Osteoblast (primary cell): ENCODE results near the gene VTN. TPM values are rescaled to one million over a fixed set of nuclear protein-coding genes. Genes with fewer than 3 reads are reported as not detected.

ENCODE experiments used
- DNase-seq: peaks from one replicate; pipeline ENCODE4 v3.0.0; 2011; ENCODE audit warnings: low spot score, mixed read lengths; ENCODE audit not compliant: insufficient read length; ENCODE audit errors: missing footprints
- H2AFZ ChIP-seq: 2 replicates; pipeline ENCODE4 v1.6.0; 2011; ENCODE audit warnings: mild to moderate bottlenecking, low read length
- H3K27ac ChIP-seq: 2 replicates; pipeline ENCODE4 v1.5.1; 2011; ENCODE audit warnings: mild to moderate bottlenecking, low read depth, low read length, moderate library complexity
- H3K27me3 ChIP-seq: 2 replicates; pipeline ENCODE4 v1.6.0; 2012; ENCODE audit warnings: mild to moderate bottlenecking, control low read depth, inconsistent platforms, low read length, moderate library complexity; ENCODE audit not compliant: insufficient read depth
- H3K36me3 ChIP-seq: 2 replicates; pipeline ENCODE4 v1.5.1; 2011; ENCODE audit warnings: mild to moderate bottlenecking, low read length, control low read depth, moderate library complexity; ENCODE audit not compliant: insufficient read depth
- H3K4me1 ChIP-seq: 2 replicates; pipeline ENCODE4 v1.5.1; 2011; ENCODE audit warnings: mild to moderate bottlenecking, low read length, control low read depth, moderate library complexity; ENCODE audit not compliant: insufficient read depth
- H3K4me2 ChIP-seq: 2 replicates; pipeline ENCODE4 v1.6.0; 2011; ENCODE audit warnings: mild to moderate bottlenecking, low read length; ENCODE audit not compliant: insufficient read depth
- H3K4me3 ChIP-seq: fragments of 200-600 bp; sonication (generic); 3 replicates; pipeline ENCODE4 v1.5.1; 2012; ENCODE audit warnings: mild to moderate bottlenecking, low read length, inconsistent platforms; ENCODE audit not compliant: insufficient read depth
- H3K79me2 ChIP-seq: 2 replicates; pipeline ENCODE4 v1.6.0; 2012; ENCODE audit warnings: mild to moderate bottlenecking, low read length, control low read depth, inconsistent platforms; ENCODE audit not compliant: insufficient read depth
- H3K9me3 ChIP-seq: 2 replicates; pipeline ENCODE4 v1.5.1; 2011; ENCODE audit warnings: low read depth, low read length, control low read depth
- H4K20me1 ChIP-seq: 2 replicates; pipeline ENCODE4 v1.6.0; 2012; ENCODE audit warnings: mild to moderate bottlenecking, low read length, control low read depth; ENCODE audit not compliant: insufficient read depth
- CTCF ChIP-seq: IDR thresholded peaks from 2 replicates; pipeline ENCODE4 v1.5.1; 2011; ENCODE audit warnings: mild to moderate bottlenecking, low read depth, low read length, moderate library complexity; ENCODE audit errors: extremely low read depth
- total RNA-seq: library from RNA; depleted of rRNA; stranded (reverse); fragments of >200 nt; gene quantifications from 2 replicates; pipeline ENCODE4 v1.2.3, GENCODE V29; 2012

The VTN gene
- total RNA-seq, 1 donor = not detected

DNA sequence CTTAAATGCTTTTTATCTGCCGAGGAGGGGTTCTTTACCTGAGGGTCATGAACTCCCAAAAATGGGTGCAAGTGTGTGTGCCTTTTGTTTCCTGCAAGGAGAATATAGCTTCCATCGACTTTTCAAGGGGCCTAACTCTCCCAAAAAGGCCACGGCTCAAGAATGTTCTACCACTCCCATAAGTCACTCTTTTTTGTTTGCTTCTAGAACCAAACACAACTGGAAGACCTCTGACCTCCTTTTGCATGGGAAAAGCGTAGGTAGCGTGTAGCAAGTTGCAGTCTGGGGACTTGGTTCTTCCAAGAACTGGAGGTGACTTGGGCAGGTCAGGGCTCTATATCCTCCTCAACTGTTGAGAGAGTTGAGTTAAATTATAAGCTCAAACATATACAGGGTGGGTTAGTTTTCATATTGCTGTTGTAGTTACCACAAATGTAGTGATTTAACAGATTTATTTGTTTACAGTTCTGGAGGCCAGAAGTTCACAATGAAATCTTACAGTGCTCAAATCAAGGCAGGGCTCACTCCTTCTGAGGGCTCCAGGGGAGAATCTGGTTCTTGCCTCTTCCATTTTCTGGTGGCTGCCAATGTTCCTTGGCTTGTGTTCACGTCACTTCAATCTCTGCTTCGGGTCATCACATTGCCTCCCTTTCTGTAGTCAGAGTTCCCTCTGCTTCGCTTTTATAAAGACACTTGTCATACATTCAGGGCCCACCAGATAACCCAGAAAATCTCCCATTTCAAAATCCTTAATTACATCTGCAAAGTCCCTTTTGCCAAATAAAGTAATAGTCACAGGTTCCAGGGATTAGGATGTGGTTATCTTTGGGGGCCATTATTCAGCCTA is 49.7 kb downstream of the VTN start:
- Histone ChIP-seq H3K4me2 (peak overlapping the region; percentile 98), H4K20me1 (no peaks in the 10 kb centered on the region), H3K79me2 (peaks cover 19% of the 10 kb centered on the region), H3K27ac (no peak overlapping the region), H3K36me3 (no peaks in the 10 kb centered on the region), H3K4me1 (peaks cover 23% of the 10 kb centered on the region), H3K4me3 (peak overlapping the region; percentile 86), H3K27me3 (no peaks in the 10 kb centered on the region), H2AFZ (peak overlapping the region; percentile 97), H3K9me3 (no peaks in the 10 kb centered on the region)
- DNase-seq = no peak
- no peak for TF ChIP-seq CTCF

DNA sequence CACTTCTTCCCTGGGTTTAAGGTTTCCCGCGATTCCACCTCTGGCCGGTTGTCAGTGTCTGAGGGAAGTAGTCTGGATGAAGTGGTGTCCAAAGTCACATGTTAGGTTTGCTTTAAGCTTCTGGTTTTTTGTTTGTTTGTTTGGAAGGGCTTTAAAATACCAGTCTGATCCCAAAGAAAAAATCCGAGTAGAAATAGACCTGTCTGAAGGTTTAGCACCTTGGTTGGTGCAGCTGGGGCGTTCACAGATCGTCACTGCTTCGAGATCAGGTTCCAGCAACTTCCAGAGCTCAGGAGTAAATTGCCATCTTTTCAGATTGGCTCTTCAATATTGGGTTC is 50.5 kb downstream of the VTN start:
- peak overlapping the region; percentile 41 for H3K27ac ChIP-seq
- peaks cover 23% of the 10 kb centered on the region for H3K4me1 ChIP-seq
- H2AFZ ChIP-seq = peak overlapping the region; percentile 97
- H3K4me3 ChIP-seq = peak overlapping the region; percentile 86
- no peaks in the 10 kb centered on the region for H4K20me1 ChIP-seq
- DNase-seq = peak; percentile 62
- H3K27me3 ChIP-seq = no peaks in the 10 kb centered on the region
- H3K9me3 ChIP-seq = no peaks in the 10 kb centered on the region
- no peaks in the 10 kb centered on the region for H3K36me3 ChIP-seq
- H3K4me2 ChIP-seq = peak overlapping the region; percentile 98
- peaks cover 16% of the 10 kb centered on the region for H3K79me2 ChIP-seq
- no peak for TF ChIP-seq CTCF

DNA sequence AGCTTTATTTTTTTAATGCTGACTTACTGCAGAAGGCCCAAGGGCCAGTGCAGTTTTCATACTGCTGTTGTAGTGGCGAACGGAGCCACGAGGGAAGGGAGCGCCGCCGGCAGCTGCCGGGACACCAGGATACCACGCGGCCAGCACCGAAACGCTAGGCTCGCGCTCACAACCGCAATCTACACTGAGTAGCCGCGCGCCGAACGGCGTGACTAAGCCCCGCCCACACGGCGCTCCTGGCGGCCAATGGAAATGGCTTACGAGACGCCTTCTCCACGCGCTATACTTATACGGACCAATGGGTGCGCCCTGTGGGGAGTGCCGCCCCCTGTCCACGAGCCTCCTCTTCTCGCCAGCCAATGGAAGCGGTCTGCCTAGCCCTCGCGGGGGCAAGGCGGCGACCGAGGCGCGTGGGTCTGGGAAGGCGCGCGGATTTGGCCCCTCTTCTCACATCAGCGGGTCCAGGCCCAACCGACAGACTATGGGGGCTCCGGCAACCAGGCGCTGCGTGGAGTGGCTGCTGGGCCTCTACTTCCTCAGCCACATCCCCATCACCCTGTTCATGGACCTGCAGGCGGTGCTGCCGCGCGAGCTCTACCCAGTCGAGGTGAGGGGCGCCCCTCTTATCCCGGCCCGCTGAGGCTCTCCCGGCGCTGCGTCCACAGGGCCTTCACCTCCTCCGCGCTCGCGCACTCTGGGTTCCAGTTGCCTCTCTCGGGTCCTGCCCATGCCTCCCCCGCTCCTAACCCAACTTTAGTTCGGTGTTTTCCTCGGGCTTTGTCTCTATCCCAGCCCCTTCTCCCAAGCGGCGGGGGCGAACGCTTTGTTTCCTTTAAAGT is 51.1 kb downstream of the VTN start, which contains the start of gene TMEM97:
Gene TMEM97 (plus strand): TSS at position 442 of the 839 bp plus-strand sequence. CDS start 40 bp downstream, at position 482.
- Histone ChIP-seq H3K4me3 (peak within 1 kb of the TSS; percentile 86), H3K27me3 (no peaks in the 10 kb centered on the region), H3K4me2 (peak within 1 kb of the TSS; percentile 98), H3K4me1 (peaks cover 23% of the 10 kb centered on the region), H3K9me3 (no peaks in the 10 kb centered on the region), H3K79me2 (peaks cover 16% of the 10 kb centered on the region), H3K36me3 (no peaks in the 10 kb centered on the region), H2AFZ (peak within 1 kb of the TSS; percentile 97), H4K20me1 (no peaks in the 10 kb centered on the region), H3K27ac (peak within 1 kb of the TSS; percentile 41)
- no peak for TF ChIP-seq CTCF
- DNase-seq = peak; percentile 99
